ENCODE data around the gene PGAP1.

- TF ChIP-seq EP300 (IDR thresholded peaks at IDR 0.05; ENCODE audit: borderline replicate concordance), result no peak
- TF ChIP-seq MAX (IDR thresholded peaks at IDR 0.05), result no peak
- TF ChIP-seq FOXM1 (IDR thresholded peaks at IDR 0.05; ENCODE audit: borderline replicate concordance, low read depth), result no peak
- no peak for TF ChIP-seq YY1 (IDR thresholded peaks at IDR 0.05; ENCODE audit: low read depth)
- no peak for TF ChIP-seq RAD21 (IDR thresholded peaks at IDR 0.05; ENCODE audit: low read depth)
- TF ChIP-seq CREB1 (IDR thresholded peaks at IDR 0.05; ENCODE audit: low read depth), result no peak
- no peak for TF ChIP-seq REST (IDR thresholded peaks at IDR 0.05; ENCODE audit: low read depth)
- no peak for TF ChIP-seq NFIC (IDR thresholded peaks at IDR 0.05)
- TF ChIP-seq EGR1 (IDR thresholded peaks at IDR 0.05), result no peak
- TF ChIP-seq CEBPB (IDR thresholded peaks at IDR 0.05), result no peak
Measured at GRCh38 chr2:196827356-196827755, 99.2 kb downstream of the PGAP1 start.

Data from Ishikawa (cell line).